Measurements from ENCODE around the gene CDHR2. TPM values are rescaled to one million over a fixed set of nuclear protein-coding genes. Genes with fewer than 3 reads are reported as not detected.

CDHR2 gene
- total RNA-seq, 1 experiment from 2014 or later = 0.10 TPM

DNA sequence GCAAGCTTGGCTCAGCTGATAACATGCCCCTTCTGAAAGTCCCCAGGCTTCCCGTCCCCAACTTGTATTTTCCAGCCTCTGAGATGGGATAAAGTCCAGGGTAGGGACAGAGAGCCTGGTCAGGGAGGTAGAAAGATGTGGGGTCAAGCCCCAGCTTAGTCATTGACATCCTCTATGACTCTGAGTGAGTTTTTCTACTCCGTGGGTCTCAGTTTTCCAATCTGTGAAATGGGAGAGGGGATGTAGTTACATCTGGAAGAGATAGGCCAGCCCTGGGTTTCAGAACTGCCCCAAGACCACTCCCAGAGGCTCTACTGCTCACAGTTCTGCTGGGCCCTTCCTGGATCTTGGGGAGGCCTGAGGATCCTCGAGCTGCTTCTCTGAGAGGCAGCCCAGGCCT lies 57.7 kb downstream of the CDHR2 start:
- Histone ChIP-seq H3K9me2 (ENCODE audit: insufficient read depth) (no peaks in the 10 kb centered on the region), H4K20me1 (ENCODE audit: insufficient read depth) (no peaks in the 10 kb centered on the region), H3K27ac (ENCODE audit: low read depth, low read length) (no peak overlapping the region), H3K4me2 (ENCODE audit: low read length) (no peak overlapping the region), H3K9me3 (ENCODE audit: control insufficient read depth in 1 of 2, insufficient read depth in 1 of 2, low read depth in 1 of 2, low read length in 2 of 2) (no peaks in the 10 kb centered on the region), H2AFZ (ENCODE audit: low read depth, low read length, poor library complexity, severe bottlenecking) (no peak overlapping the region), H3K4me3 (replicated peaks in 1 of 2; ENCODE audit: low read depth in 1 of 2, low read length in 2 of 2) (no peak overlapping the region), H3K9ac (ENCODE audit: low read length) (no peak overlapping the region), H3K36me3 (ENCODE audit: control insufficient read depth in 1 of 2, insufficient read depth in 2 of 2, low read length in 2 of 2) (no peaks in the 10 kb centered on the region), H3K4me1 (ENCODE audit: control insufficient read depth in 1 of 2, insufficient read depth in 2 of 2, low read length in 2 of 2) (peaks cover 16 to 27% of the 10 kb centered on the region in 2 experiments; a peak in 3 of 4 replicates), H3K27me3 (ENCODE audit: insufficient read depth, low read length) (no peaks in the 10 kb centered on the region), H3K79me2 (ENCODE audit: insufficient read depth, low read length) (peaks cover 37% of the 10 kb centered on the region)
- BruUV-seq (replicated peaks) = no TSS peak
- ChIA-PET RAD21 (ENCODE audit: low non-redundant PET in 1 of 2, low total read pairs in 2 of 2, uncharacterized antibody in 2 of 2, unreplicated experiment in 2 of 2) (no interaction called here), POLR2A (no interaction called here), CTCF (no interaction called here)
- TF ChIP-seq SIN3A (IDR thresholded peaks at IDR 0.05; ENCODE audit: low read depth) (no peak), YY1 (IDR thresholded peaks at IDR 0.05; ENCODE audit: extremely low read depth, insufficient replicate concordance, low read depth, low read length) (no peak), ZFX (IDR thresholded peaks at IDR 0.05) (no peak), EZH2 (IDR thresholded peaks at IDR 0.05) (no peak), FOSL1 (IDR thresholded peaks at IDR 0.05; ENCODE audit: low read depth) (no peak), CEBPB (IDR thresholded peaks at IDR 0.05; ENCODE audit: low read depth) (no peak), RAD21 (IDR thresholded peaks at IDR 0.05; ENCODE audit: low read depth) (no peak), CBX3 (IDR thresholded peaks at IDR 0.05; ENCODE audit: low read depth) (no peak), POLR2AphosphoS5 (IDR thresholded peaks at IDR 0.05; ENCODE audit: low read depth, low read length) (no peak), TCF7L2 (IDR thresholded peaks at IDR 0.05; ENCODE audit: borderline replicate concordance, extremely low read depth, insufficient read depth, insufficient read length) (no peak), POLR2A (IDR thresholded peaks at IDR 0.05; ENCODE audit: borderline replicate concordance, extremely low read depth, insufficient read depth, insufficient read length) (no peak), EGR1 (IDR thresholded peaks at IDR 0.05; ENCODE audit: low read depth) (no peak)
- TF ChIP-seq, protein P1, sequence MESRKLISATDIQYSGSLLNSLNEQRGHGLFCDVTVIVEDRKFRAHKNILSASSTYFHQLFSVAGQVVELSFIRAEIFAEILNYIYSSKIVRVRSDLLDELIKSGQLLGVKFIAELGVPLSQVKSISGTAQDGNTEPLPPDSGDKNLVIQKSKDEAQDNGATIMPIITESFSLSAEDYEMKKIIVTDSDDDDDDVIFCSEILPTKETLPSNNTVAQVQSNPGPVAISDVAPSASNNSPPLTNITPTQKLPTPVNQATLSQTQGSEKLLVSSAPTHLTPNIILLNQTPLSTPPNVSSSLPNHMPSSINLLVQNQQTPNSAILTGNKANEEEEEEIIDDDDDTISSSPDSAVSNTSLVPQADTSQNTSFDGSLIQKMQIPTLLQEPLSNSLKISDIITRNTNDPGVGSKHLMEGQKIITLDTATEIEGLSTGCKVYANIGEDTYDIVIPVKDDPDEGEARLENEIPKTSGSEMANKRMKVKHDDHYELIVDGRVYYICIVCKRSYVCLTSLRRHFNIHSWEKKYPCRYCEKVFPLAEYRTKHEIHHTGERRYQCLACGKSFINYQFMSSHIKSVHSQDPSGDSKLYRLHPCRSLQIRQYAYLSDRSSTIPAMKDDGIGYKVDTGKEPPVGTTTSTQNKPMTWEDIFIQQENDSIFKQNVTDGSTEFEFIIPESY (IDR thresholded peaks at IDR 0.05; ENCODE audit: extremely low read depth, insufficient replicate concordance, low read length) = no peak
- TF ChIP-seq, protein P2, sequence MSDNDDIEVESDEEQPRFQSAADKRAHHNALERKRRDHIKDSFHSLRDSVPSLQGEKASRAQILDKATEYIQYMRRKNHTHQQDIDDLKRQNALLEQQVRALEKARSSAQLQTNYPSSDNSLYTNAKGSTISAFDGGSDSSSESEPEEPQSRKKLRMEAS (IDR thresholded peaks at IDR 0.05) = no peak
- TF ChIP-seq, protein P3, sequence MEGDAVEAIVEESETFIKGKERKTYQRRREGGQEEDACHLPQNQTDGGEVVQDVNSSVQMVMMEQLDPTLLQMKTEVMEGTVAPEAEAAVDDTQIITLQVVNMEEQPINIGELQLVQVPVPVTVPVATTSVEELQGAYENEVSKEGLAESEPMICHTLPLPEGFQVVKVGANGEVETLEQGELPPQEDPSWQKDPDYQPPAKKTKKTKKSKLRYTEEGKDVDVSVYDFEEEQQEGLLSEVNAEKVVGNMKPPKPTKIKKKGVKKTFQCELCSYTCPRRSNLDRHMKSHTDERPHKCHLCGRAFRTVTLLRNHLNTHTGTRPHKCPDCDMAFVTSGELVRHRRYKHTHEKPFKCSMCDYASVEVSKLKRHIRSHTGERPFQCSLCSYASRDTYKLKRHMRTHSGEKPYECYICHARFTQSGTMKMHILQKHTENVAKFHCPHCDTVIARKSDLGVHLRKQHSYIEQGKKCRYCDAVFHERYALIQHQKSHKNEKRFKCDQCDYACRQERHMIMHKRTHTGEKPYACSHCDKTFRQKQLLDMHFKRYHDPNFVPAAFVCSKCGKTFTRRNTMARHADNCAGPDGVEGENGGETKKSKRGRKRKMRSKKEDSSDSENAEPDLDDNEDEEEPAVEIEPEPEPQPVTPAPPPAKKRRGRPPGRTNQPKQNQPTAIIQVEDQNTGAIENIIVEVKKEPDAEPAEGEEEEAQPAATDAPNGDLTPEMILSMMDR (IDR thresholded peaks at IDR 0.05 in 2 of 3, conservative IDR thresholded peaks at IDR 0.05 in 1 of 3; ENCODE audit: borderline replicate concordance in 1 of 3, insufficient read depth in 1 of 3, low read depth in 2 of 3, low read length in 2 of 3) = no peak
- DNase-seq (ENCODE audit: low read depth, low spot score) = no peak
- ATAC-seq = no peak
- intact Hi-C loops (cut with micrococcal nuclease) = no loop called here

Measured in HCT116 (cell line).